Left colon (tissue), 2 donors: Measurements from ENCODE around the gene SPR. TPM values are rescaled to one million over a fixed set of nuclear protein-coding genes. Genes with fewer than 3 reads are reported as not detected.

Experiments used
- ATAC-seq: fragments of 200-7000 bp; cut with Tn5 transposase; one replicate; pipeline ENCODE4 v1.9.1; 2020; ENCODE audit warnings: mild to moderate bottlenecking, moderate library complexity
- DNase-seq, 2 donors: peaks; one replicate each; pipeline ENCODE4 v3.0.0-alpha.2; 2020
- intact Hi-C, 2 donors: fragments of 100-400 bp; cut with DNase I in 1 of 2; cut with micrococcal nuclease in 1 of 2; formaldehyde crosslinking; loops; one replicate each; pipeline versions ENCODE4 v1.11.2 to v1.14.0; 2022; cut with DNase I, micrococcal nuclease
- long read RNA-seq: library from polyadenylated mRNA; unstranded; transcript quantifications from one replicate; pipeline ENCODE4 v2.0.0, GENCODE V29; 2021
- total RNA-seq, 2 donors: library from RNA; stranded (reverse); fragmentation: NEBNext Ultra II Directional; extraction: Animal tissue kit (Norgen Biotek cat#: 25700); gene quantifications; one replicate each; pipeline ENCODE4 v1.2.1, GENCODE V29; 2021
- donor health status: DM: no; HTN: no; CAD: no.
- donor health status: DM: yes; HTN: yes; CAD: no.

Gene SPR
- 10 to 100 TPM; 77.8 to 81.9 TPM for total RNA-seq
- long read RNA-seq, transcript SPR-201 (3 exons, 1,480 nt): major isoform, 157 of 183 reads
- long read RNA-seq, partial matches to known transcripts: 19 of 183 reads
- long read RNA-seq, other reads (novel, unspliced or antisense): 4 of 183 reads

GRCh38 chr2:72887032-72887739, at the start of gene SPR:
Gene SPR, plus strand, starts transcription at chr2:72887408. Its CDS starts 25 bp downstream, at chr2:72887433.
- intact Hi-C loops: no loop called here
- ATAC-seq: peak; percentile 87
- peak; percentile 76 to 88 for DNase-seq

- intact Hi-C loops: no loop called here
- ATAC-seq: no peak
- no peak for DNase-seq
These were observed 47.1 kb upstream of the SPR start for GRCh38 chr2:72840066-72840465.

GRCh38 chr2:72841462-72842125, 45.6 kb upstream of the SPR start:
- intact Hi-C loops: no loop called here
- ATAC-seq: no peak
- DNase-seq: no peak

- DNase-seq: no peak
- intact Hi-C loops: no loop called here
- ATAC-seq: no peak
These were observed 43.9 kb upstream of the SPR start for GRCh38 chr2:72843301-72843700.

- DNase-seq (no peak), ATAC-seq (no peak)
- intact Hi-C loops: no loop called here
These were observed 40.8 kb upstream of the SPR start for GRCh38 chr2:72846171-72847095.

- DNase-seq (no peak), ATAC-seq (no peak)
- intact Hi-C loops: no loop called here
These were observed 39.5 kb upstream of the SPR start for GRCh38 chr2:72847534-72848315.

- ATAC-seq (no peak), DNase-seq (no peak)
- intact Hi-C loops: no loop called here
These were observed 38.6 kb upstream of the SPR start for GRCh38 chr2:72848436-72849137.

GRCh38 chr2:72849138-72849462, 38.1 kb upstream of the SPR start:
- no peak for DNase-seq

GRCh38 chr2:72851333-72851732, 35.9 kb upstream of the SPR start:
- intact Hi-C loops: no loop called here
- ATAC-seq (no peak), DNase-seq (no peak)

More at GRCh38 chr2:72849138-72849462, 38.1 kb upstream of the SPR start:
- intact Hi-C loops: no loop called here
- ATAC-seq: no peak

- DNase-seq: peak; percentile 40 to 76
- intact Hi-C loops: loop anchor here (2.0 to 10.0 kb wide), 2 partner anchors 85 to 89 kb away; no protein-coding TSS in a partner anchor
- peak; percentile 85 for ATAC-seq
These were observed 27.4 kb upstream of the SPR start for GRCh38 chr2:72859831-72860262.

GRCh38 chr2:72862239-72862988, 24.8 kb upstream of the SPR start:
- peak; percentile 98 for ATAC-seq
- DNase-seq: peak; percentile 79 to 91
- intact Hi-C loops: loop anchor here in 1 of 2 donors (10.0 kb wide), 1 partner anchor 88 kb away; no protein-coding TSS in a partner anchor

GRCh38 chr2:72863046-72863445, 24.2 kb upstream of the SPR start:
- ATAC-seq (no peak), DNase-seq (no peak)
- intact Hi-C loops: loop anchor here in 1 of 2 donors (10.0 kb wide), 1 partner anchor 88 kb away; no protein-coding TSS in a partner anchor

- no peak for DNase-seq
- intact Hi-C loops: loop anchor here in 1 of 2 donors (10.0 kb wide), 1 partner anchor 90 kb away; no protein-coding TSS in a partner anchor
- ATAC-seq: no peak
These were observed 22.7 kb upstream of the SPR start for GRCh38 chr2:72864500-72864899.

GRCh38 chr2:72871060-72871459, 16.1 kb upstream of the SPR start:
- DNase-seq (no peak), ATAC-seq (no peak)

GRCh38 chr2:72871880-72872279, 15.3 kb upstream of the SPR start:
- no peak for DNase-seq

More at GRCh38 chr2:72871060-72871459, 16.1 kb upstream of the SPR start:
- intact Hi-C loops: no loop called here

GRCh38 chr2:72883356-72883962, 3.7 kb upstream of the SPR start:
- ATAC-seq: no peak
- DNase-seq: peak in 1 of 2 donors; percentile 68
- intact Hi-C loops: no loop called here

More at GRCh38 chr2:72871880-72872279, 15.3 kb upstream of the SPR start:
- no peak for ATAC-seq
- intact Hi-C loops: no loop called here
